Muscle layer of duodenum (tissue), 2 donors: Measurements from ENCODE around the gene PBX2.
A peak's percentile ranks its signal among the peaks of the same experiment; 100 is the strongest.
"Not testable (repeated sequence)": the region's sequence is repeated elsewhere in the genome, so short reads cannot be mapped to it uniquely, and the experiment has no call there.

Source experiments
- H3K27ac ChIP-seq: one replicate; pipeline ENCODE4 v1.7.0; 2013; ENCODE audit warnings: mild to moderate bottlenecking, low read length
- H3K27me3 ChIP-seq: one replicate; pipeline ENCODE4 v1.7.0; 2013; ENCODE audit warnings: low read depth, mild to moderate bottlenecking, control low read depth, low read length
- H3K36me3 ChIP-seq, 2 donors: one replicate each; pipeline ENCODE4 v1.7.0; 2013; ENCODE audit warnings: low read length in 2 of 2, control low read depth in 1 of 2, mild to moderate bottlenecking in 1 of 2; ENCODE audit not compliant: insufficient read depth in 2 of 2, control insufficient read depth in 1 of 2
- H3K4me1 ChIP-seq, 2 donors: one replicate each; pipeline ENCODE4 v1.7.0; 2013; ENCODE audit warnings: low read length in 2 of 2, mild to moderate bottlenecking in 2 of 2, control low read depth in 1 of 2, moderate library complexity in 1 of 2; ENCODE audit not compliant: insufficient read depth in 2 of 2, control insufficient read depth in 1 of 2
- H3K4me3 ChIP-seq, 2 donors: one replicate each; pipeline ENCODE4 v1.7.0; 2013; ENCODE audit warnings: low read length in 2 of 2, low read depth in 1 of 2, mild to moderate bottlenecking in 1 of 2
- H3K9me3 ChIP-seq, 2 donors: one replicate each; pipeline ENCODE4 v1.7.0; 2013; ENCODE audit warnings: low read length in 2 of 2, control low read depth in 1 of 2, mild to moderate bottlenecking in 1 of 2; ENCODE audit not compliant: control insufficient read depth in 1 of 2
- donor health status: healthy.

PBX2 gene

DNA sequence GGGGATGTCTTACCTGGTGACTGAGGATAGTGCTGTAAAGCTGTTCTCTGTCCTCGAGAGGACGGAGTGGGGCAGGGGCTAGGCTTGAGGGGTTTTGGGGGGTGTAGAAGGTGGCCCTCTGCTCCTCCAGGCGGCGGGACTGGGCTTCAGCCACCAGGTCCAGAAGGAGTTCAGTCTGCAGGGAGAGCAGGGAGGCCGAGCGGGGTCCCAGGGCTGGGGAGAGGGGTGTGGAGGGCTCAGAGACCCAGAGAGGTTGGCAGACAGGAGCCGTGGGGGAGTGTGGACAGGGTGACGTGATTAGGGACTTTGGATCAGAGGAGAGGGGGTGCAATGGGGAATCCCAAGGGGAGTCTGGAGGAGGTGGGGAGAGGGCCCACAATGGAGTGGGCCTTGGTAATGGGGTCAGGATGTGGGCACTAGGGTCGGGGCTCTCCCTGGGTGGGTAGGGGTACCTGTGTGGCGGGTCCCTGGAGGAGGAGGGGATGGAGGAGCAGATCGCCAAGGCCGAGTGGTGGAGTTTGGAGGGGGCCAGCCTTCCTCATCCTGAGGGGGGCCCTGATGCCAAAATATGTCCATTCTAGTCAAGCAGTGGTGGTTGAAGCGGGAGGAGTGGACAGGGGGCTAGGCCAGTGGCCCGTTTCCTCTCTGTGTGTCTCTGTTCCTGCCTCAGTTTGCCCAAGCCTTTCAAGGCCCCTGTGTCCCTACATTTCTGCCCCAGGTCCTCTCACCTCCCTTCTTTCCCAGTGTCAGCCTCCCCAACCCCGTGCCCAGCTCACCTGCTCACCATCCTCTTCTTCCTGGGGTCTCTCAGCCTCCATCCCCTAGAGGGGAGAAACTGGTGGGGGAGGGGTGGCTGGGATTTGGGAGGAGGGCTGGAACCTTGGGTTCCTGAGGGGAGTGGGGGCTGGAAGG, 1.9 kb upstream of the PBX2 start:
- peak overlapping the region; percentile 96 for H3K27ac ChIP-seq
- H3K36me3 ChIP-seq = peaks cover 7 to 18% of the 10 kb centered on the region in 2 donors
- H3K9me3 ChIP-seq = no peaks in the 10 kb centered on the region
- no peaks in the 10 kb centered on the region for H3K27me3 ChIP-seq
- H3K4me3 ChIP-seq = peak overlapping the region; percentile 43 to 81
- H3K4me1 ChIP-seq = peaks cover 18 to 34% of the 10 kb centered on the region in 2 donors

DNA sequence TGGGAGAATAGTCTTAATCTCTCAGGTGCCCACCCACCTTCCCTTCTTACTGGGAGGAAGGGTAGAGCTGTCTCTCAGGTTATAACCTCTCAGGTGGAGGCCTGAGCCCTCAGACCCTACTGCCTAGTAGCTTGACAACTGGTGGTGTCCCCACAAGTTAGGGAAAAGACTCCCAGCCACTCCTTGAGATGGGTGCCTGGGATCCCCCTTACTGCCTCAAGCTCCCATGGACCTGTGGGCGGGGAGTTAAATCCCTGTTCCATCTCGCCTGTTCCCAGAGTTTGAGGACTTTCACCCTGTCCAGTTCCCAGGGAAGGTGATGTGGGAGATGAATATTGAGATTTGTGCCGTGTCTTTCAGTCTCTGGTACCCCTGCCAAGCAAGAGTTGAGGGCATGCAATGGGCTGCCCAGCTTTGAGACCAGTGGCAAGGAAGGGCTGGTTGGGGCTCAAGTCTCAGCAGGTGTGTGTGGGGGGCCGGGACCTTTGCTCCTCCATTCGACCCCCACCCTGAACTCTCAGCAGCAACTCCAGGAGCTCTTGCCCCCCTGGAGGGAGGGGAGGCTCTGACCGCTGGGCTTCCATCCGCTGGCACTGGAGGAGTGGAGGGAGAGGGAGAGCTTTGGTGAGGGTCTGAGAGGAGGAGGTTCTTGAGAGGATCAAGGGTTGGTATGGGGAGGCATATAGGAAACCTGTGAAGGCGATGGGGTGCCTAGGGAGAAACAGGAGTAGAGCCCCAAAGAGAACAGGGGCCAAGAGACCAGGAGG, 1.1 kb upstream of the PBX2 start:
- Histone ChIP-seq H3K4me1 (peaks cover 16 to 40% of the 10 kb centered on the region in 2 donors), H3K4me3 (peak overlapping the region; percentile 50 to 81)

DNA sequence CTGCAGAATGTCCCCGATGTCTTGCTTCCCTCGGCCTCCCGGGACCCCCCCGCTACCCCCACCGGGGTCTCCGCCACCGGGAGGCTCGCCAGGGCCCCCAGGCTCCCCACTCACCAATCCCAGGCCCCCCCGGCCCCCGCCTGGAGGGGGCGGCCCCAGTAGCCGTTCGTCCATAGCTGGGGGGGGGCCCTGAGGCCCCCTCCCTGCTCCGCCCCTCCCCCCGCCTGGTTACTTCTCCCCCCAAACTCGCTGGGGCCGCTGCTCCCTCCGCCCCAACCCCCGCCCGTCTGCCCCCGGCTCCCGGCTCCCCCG, 304 bp downstream of the PBX2 start:
- Histone ChIP-seq H3K36me3 (peaks cover 16 to 18% of the 10 kb centered on the region in 2 donors), H3K4me1 (peaks cover 13 to 37% of the 10 kb centered on the region in 2 donors)

More for the DNA sequence above, 1.1 kb upstream of the PBX2 start:
- Histone ChIP-seq H3K9me3 (no peaks in the 10 kb centered on the region), H3K36me3 (peaks cover 16 to 21% of the 10 kb centered on the region in 2 donors), H3K27ac (peak overlapping the region; percentile 96), H3K27me3 (no peaks in the 10 kb centered on the region)

DNA sequence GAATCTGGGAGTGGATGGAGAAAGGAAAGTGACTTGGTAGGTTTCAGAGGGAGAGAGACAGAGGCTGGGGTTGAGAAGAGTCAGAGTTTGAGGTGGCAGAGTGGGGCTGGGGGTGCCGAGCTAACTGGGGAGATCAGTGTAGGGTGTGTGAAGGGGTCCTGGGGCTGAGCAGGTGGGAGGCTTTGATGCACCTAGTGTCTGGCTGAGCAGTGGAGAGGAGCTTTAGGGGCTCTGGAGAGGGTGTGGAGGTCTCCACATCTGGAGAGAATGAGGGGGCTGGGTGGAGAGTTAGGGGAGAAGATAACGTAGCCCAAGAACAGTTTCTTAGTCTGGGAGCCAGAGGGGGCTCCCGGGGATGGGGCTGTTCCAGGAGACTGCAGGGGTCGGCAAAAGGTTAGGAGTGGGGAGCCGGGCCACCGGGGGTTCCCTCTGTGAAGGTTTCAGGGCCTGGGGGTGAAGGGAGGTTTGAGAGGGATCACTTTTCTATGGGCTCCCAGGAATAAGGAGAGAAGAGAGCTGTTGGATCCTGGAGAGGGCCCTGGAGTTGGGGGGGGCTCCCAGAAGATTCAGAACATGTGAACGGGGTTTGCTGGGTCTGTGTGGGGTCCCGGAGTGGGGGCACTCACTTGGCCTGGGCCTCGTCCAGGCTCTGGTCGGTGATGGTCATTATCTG, 797 bp downstream of the PBX2 start:
- peak overlapping the region; percentile 80 to 81 for H3K4me3 ChIP-seq
- peaks cover 12 to 35% of the 10 kb centered on the region in 2 donors for H3K4me1 ChIP-seq
- H3K9me3 ChIP-seq = no peaks in the 10 kb centered on the region
- peak overlapping the region; percentile 94 for H3K27ac ChIP-seq
- H3K36me3 ChIP-seq = peaks cover 16 to 20% of the 10 kb centered on the region in 2 donors
- H3K27me3 ChIP-seq = no peaks in the 10 kb centered on the region

More for the DNA sequence above, 304 bp downstream of the PBX2 start:
- Histone ChIP-seq H3K9me3 (no peaks in the 10 kb centered on the region), H3K4me3 (peak overlapping the region; percentile 80 to 81), H3K27me3 (no peaks in the 10 kb centered on the region), H3K27ac (peak overlapping the region; percentile 94)

DNA sequence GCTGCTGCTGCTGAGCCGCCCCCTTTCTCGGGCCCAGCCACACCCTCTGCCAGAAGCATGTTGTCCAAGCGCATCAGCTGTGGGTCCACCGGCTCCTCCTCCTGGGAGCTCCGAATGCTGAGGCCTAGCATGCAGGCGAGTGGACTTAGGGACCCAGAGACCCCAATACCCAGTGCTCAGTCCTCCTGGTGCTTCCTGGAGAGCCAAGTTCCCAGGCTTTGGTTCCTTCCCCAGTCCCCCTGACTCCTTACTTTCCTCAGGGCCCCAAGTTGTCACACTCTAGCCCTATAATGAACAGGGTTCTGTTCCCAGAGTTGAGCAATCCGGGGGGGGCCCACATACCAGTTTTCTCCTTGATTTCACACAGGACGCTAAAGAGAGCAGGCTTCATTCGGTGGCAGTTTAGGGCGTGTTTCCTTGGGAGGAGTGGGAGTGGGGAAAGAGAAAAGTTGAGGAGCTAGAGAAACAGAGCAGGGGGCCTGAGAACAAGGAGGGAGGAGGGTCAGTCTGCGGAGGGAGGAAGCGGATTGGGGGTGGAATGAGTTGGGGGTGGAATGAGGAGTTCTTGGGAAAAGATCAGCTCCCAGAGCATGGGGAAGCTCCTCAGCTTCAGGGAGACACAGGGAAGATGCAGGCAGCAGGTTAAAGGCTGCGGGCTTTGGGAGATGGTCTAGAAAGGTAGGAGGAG, 1.5 kb downstream of the PBX2 start:
- Histone ChIP-seq H3K27ac (peak overlapping the region; percentile 94), H3K27me3 (no peaks in the 10 kb centered on the region), H3K9me3 (no peaks in the 10 kb centered on the region), H3K4me1 (peaks cover 12 to 36% of the 10 kb centered on the region in 2 donors), H3K36me3 (peaks cover 20 to 27% of the 10 kb centered on the region in 2 donors), H3K4me3 (peak overlapping the region; percentile 80 to 81)

DNA sequence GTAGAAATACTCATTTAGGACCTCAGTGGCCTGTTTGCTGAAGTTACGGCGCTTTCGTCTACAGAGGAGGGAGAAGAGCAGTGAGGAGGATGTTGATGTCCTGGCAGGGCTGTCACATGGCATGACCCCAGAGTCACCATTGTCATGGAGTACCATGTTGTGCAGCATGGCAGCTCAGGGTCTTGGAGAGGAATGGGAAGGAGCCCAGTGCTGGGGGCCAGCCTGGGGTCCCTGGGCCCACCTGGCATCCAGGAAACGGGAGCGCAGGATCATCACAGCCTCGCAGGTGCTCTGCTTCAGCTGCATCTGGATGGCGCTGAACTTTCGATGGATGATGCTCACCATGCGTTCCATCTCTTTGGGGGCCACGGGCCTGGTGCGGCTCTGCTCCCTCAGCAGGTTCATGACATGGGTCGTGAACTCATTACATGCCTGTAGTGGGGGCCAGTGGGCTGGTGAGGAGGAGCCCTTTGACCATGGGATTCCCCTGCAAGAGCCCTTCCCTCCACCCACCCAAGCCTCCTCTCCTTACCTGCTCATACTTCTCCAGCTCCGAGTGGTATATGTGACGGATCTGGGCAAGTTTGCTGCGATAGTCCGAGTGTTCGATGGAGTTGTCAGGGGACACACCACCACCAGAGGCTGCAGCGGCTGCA, 2.1 kb downstream of the PBX2 start:
- H3K27ac ChIP-seq, H3K27me3 ChIP-seq, H3K9me3 ChIP-seq: not testable (repeated sequence)
- peaks cover 21 to 30% of the 10 kb centered on the region in 2 donors for H3K36me3 ChIP-seq
- H3K4me1 ChIP-seq = peaks cover 11 to 36% of the 10 kb centered on the region in 2 donors
- peak overlapping the region; percentile 80 to 81 for H3K4me3 ChIP-seq

DNA sequence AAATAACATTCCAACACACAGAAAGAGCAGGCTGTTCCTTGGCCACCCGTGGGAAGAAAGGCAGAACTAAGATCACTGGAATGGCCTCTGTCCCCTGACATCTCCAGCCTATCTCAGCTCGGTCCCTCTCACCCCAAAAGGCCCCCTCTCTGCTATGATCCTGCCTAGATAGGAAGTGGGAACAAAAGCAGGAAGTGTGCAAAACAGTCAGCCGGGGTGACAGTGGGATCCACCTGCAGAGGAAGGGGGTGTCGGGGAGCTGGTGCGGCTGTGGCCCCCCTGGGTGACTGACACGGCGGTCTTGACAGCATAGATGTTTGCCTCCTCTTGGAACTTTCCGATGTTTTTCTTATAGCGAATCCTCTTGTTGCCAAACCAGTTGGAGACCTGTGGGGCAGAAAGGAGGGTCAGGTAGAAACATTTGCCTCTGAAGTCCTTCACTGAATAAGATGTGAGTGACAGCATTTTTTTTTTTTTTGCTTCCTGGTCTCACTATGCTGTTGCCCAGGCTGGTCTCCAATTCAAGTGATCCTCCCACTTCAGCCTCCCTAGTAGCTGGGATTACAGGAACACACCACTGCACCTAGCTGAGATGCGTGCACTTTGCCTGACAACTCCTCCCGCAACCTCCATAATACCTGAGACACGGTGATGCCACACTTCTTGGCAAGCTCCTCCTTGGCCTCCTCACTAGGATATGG, 2.8 kb downstream of the PBX2 start:
- peak overlapping the region; percentile 32 for H3K27ac ChIP-seq

DNA sequence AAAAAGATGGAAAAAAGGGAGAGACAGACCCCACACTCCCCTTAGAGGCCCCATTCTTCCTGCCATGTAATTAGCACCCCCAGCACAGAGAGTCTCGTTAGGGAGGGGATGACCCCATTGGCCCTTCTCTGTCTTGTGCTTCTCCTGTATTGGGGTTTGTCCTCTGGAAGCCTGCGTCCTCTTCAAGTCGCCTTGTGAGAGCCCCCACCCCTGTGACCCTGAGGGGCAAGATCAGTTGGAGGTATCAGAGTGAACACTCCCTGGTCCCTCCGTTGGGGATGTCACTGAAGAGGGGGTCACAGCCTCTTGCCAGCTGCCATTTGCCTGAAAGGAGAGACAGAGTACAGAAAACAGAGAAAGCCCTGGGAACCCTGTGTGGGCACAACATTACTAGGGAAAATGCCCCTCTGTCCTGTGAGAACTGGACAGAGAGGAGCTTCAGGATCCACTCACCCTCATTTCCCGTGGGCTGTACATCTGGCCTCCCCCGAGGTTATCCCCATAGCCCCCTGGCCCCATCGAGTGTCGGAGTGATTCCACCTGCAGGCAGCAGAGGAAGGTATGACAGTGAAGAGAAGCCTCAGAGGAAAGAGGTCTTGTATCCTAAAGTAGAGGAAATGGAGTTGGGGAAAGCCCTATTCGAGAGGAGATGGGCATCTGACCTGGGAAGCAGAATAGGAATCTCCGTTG, 3.7 kb downstream of the PBX2 start:
- not testable (repeated sequence) for H3K4me3 ChIP-seq, H3K9me3 ChIP-seq, H3K27me3 ChIP-seq
- Histone ChIP-seq H3K4me1 (peaks cover 6 to 43% of the 10 kb centered on the region in 2 donors), H3K27ac (peak overlapping the region; percentile 32), H3K36me3 (peaks cover 30 to 40% of the 10 kb centered on the region in 2 donors)

More for the DNA sequence above, 2.8 kb downstream of the PBX2 start:
- peak overlapping the region in 1 of 2 donors; percentile 81 for H3K4me3 ChIP-seq
- H3K9me3 ChIP-seq = no peaks in the 10 kb centered on the region
- peaks cover 27 to 36% of the 10 kb centered on the region in 2 donors for H3K36me3 ChIP-seq
- peaks cover 7 to 42% of the 10 kb centered on the region in 2 donors for H3K4me1 ChIP-seq
- H3K27me3 ChIP-seq = no peaks in the 10 kb centered on the region

DNA sequence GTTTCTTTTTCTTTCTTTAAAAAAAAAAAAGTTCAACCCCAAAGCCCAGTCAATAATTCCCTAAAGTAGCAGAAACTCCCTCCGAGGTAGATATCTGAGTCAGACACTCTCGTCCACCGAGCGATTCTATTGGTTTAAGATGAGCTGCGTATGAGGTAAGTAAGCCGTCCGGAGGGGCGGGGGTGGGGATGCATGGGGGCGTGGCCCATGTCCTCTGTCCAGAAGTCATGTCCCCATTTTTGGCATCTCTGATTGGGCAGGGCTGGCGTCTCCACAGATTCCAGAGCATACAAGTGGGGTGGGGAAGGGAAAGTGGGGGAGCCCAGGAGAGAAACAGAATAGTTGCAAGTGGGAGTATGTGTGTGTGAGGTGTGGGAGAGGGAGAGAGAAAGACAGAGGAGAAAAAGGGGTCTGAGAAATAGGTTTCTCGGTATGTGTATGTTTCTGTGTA, 4.3 kb downstream of the PBX2 start:
- not testable (repeated sequence) for H3K9me3 ChIP-seq, H3K27me3 ChIP-seq, H3K4me3 ChIP-seq
- peaks cover 36 to 46% of the 10 kb centered on the region in 2 donors for H3K36me3 ChIP-seq
- H3K4me1 ChIP-seq = peaks cover 0 to 43% of the 10 kb centered on the region in 2 donors
- H3K27ac ChIP-seq = peak overlapping the region; percentile 32
